B cell (primary cell): Measurements from ENCODE around the gene SLCO4C1. TPM values are rescaled to one million over a fixed set of nuclear protein-coding genes. Genes with fewer than 3 reads are reported as not detected.

Experiments used
- ATAC-seq: fragments of 200-7000 bp; cut with Tn5 transposase; one replicate; pipeline ENCODE4 v1.10.0; 2021; ENCODE audit warnings: low read depth, mild to moderate bottlenecking, moderate number of reproducible peaks, moderate library complexity
- CTCF ChIA-PET: fragments of 350-600 bp; sonication (Branson Sonifier 250); formaldehyde crosslinking; loops from one replicate; lab custom pipeline; 2021; ENCODE audit warnings: antibody characterized with exemption, inconsistent platforms; lab: Charles Lee
- POLR2A ChIA-PET: fragments of 350-600 bp; sonication (Branson Sonifier 250); formaldehyde crosslinking; loops from one replicate; lab custom pipeline; 2021; ENCODE audit warnings: antibody characterized with exemption; lab: Charles Lee
- DNase-seq: peaks from one replicate; pipeline ENCODE4 v3.0.0; 2013
- H2AFZ ChIP-seq: 2 replicates; pipeline ENCODE4 v1.6.1; 2012; ENCODE audit warnings: mild to moderate bottlenecking, low read depth, low read length; ENCODE audit not compliant: insufficient read depth, poor library complexity, severe bottlenecking
- H3K27ac ChIP-seq, 2 donors: 1 replicate in 1 of 2; 2 replicates in 1 of 2; pipeline ENCODE4 v1.5.1; 2012 to 2013; ENCODE audit warnings: low read length in 2 of 2, mild to moderate bottlenecking in 2 of 2, moderate library complexity in 1 of 2
- H3K27me3 ChIP-seq, 4 experiments: fragments of 200-600 bp in 1 of 4; sonication (generic) in 1 of 4; replicated peaks in 1 of 4; 1 replicate in 2 of 4; 2 replicates in 2 of 4; pipeline versions ENCODE4 v1.6.1 to v1.7.0; 2013 to 2016; ENCODE audit warnings: low read length in 3 of 4, mild to moderate bottlenecking in 2 of 4, mixed read lengths in 1 of 4, moderate library complexity in 1 of 4; ENCODE audit not compliant: insufficient read depth in 4 of 4, control insufficient read depth in 3 of 4; ENCODE audit errors: control extremely low read depth in 1 of 4
- H3K36me3 ChIP-seq, 2 experiments: replicated peaks in 1 of 2; 1 replicate in 1 of 2; 2 replicates in 1 of 2; pipeline versions ENCODE4 v1.6.1 to v1.7.1; 2013; ENCODE audit warnings: low read length in 1 of 2; ENCODE audit not compliant: insufficient read depth in 2 of 2, control insufficient read depth in 1 of 2; ENCODE audit errors: control extremely low read depth in 1 of 2, extremely low read depth in 1 of 2
- H3K4me1 ChIP-seq, 2 donors: fragments of 200-600 bp in 1 of 2; sonication (generic) in 1 of 2; 1 replicate in 1 of 2; 2 replicates in 1 of 2; pipeline versions ENCODE4 v1.5.1 to v1.6.1; 2013 to 2017; ENCODE audit warnings: low read length in 2 of 2; ENCODE audit not compliant: control insufficient read depth in 2 of 2, insufficient read depth in 2 of 2
- H3K4me2 ChIP-seq: replicated peaks from 2 replicates; pipeline ENCODE3; 2012; ENCODE audit warnings: mild to moderate bottlenecking, low read depth, low read length; ENCODE audit not compliant: poor library complexity, severe bottlenecking
- H3K4me3 ChIP-seq, 5 experiments: fragments of 200-600 bp in 1 of 5; sonication (generic) in 1 of 5; 1 replicate in 3 of 5; 2 replicates in 2 of 5; pipeline versions ENCODE4 v1.5.1 to v1.7.0; 2011 to 2016; ENCODE audit warnings: low read length in 4 of 5, mild to moderate bottlenecking in 4 of 5, low read depth in 2 of 5, control low read depth in 1 of 5, moderate library complexity in 1 of 5; ENCODE audit not compliant: insufficient read depth in 1 of 5; ENCODE audit errors: control extremely low read depth in 1 of 5, extremely low read depth in 1 of 5
- H3K79me2 ChIP-seq: fragments of 200-600 bp; sonication (generic); one replicate; pipeline ENCODE4 v1.6.0; 2016; ENCODE audit warnings: low read length; ENCODE audit not compliant: control insufficient read depth, insufficient read depth
- H3K9ac ChIP-seq: fragments of 200-600 bp; sonication (generic); 2 replicates; pipeline ENCODE4 v1.6.1; 2017; ENCODE audit warnings: mild to moderate bottlenecking, low read length, moderate library complexity
- H3K9me3 ChIP-seq, 3 donors: one replicate each; pipeline versions ENCODE4 v1.6.1 to v1.7.1; 2013; ENCODE audit warnings: low read length in 2 of 3; ENCODE audit not compliant: control insufficient read depth in 2 of 3, insufficient read depth in 1 of 3; ENCODE audit errors: control extremely low read depth in 1 of 3
- H4K20me1 ChIP-seq: 2 replicates; pipeline ENCODE4 v1.6.0; 2012; ENCODE audit warnings: mild to moderate bottlenecking, low read length; ENCODE audit not compliant: insufficient read depth, control insufficient read depth, poor library complexity, severe bottlenecking
- H3K27ac Mint-ChIP-seq: one replicate; pipeline ENCODE4 v1.8.0; 2021; ENCODE audit warnings: mixed read lengths
- H3K27me3 Mint-ChIP-seq: one replicate; pipeline ENCODE4 v1.8.0; 2021; ENCODE audit warnings: mixed read lengths
- H3K4me1 Mint-ChIP-seq: one replicate; pipeline ENCODE4 v1.8.0; 2021; ENCODE audit warnings: mixed read lengths
- H3K4me3 Mint-ChIP-seq: one replicate; pipeline ENCODE4 v1.8.0; 2021; ENCODE audit warnings: mixed read lengths
- H3K9me3 Mint-ChIP-seq: one replicate; pipeline ENCODE4 v1.8.0; 2022; ENCODE audit warnings: mixed read lengths; ENCODE audit not compliant: insufficient read depth
- EZH2 ChIP-seq: IDR thresholded peaks from 2 replicates; pipeline ENCODE4 v1.6.1; 2012; ENCODE audit warnings: borderline replicate concordance, low read depth, mild to moderate bottlenecking, moderate library complexity, low read length; ENCODE audit not compliant: insufficient read depth, poor library complexity, severe bottlenecking
- WGBS: methylation state at CpG from one replicate; pipeline ENCODE4 v1.1.5; 2013; ENCODE audit warnings: missing lambda C conversion rate; ENCODE audit not compliant: insufficient coverage; 5-methylcytosine and 5-hydroxymethylcytosine counted together
- intact Hi-C: fragments of 100-400 bp; cut with micrococcal nuclease; formaldehyde crosslinking; loops from one replicate; pipeline ENCODE4 v1.10.0; 2022
- polyA plus RNA-seq: library from polyadenylated mRNA; depleted of rRNA; stranded (reverse); fragments of >200 nt; gene quantifications from 2 replicates; pipeline ENCODE4 v1.2.3, GENCODE V29; 2012
- total RNA-seq, 2 donors: library from RNA; stranded (reverse); fragments of 120-200 nt in 1 of 2; gene quantifications; 1 replicate in 1 of 2; 2 replicates in 1 of 2; pipeline versions ENCODE4 v1.2.3 to v1.2.4, GENCODE V29; 2013 to 2022
- TF ChIP-seq, protein P1 (sequence below): fragments of 200-600 bp; IDR thresholded peaks from one replicate; pipeline ENCODE4 v1.8.0; 2022; ENCODE audit warnings: antibody characterized with exemption, mild to moderate bottlenecking

Gene SLCO4C1
- total and polyA plus RNA-seq, 2 donors (not counting 1 experiment from before 2014, with no cell fraction given) = 0.36 to 0.42 TPM

DNA sequence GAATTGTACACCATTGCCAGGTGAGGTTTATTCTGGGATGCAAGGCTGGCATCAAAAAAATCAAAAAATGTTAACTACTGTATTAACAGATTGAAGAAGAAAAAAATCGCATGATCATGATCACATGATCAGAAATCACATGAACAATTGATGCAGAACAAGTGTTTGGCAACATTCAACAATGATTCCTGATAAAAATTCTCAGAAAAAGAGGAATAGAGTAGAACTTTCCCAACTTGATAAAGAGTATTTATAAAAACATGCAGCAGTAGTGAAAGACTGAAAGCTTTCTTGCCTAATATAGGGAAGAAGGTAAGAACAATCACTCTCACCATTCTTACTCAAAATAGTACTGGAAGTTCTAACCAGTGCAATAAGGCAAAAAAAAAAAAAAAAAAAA lies 16.4 kb downstream of the SLCO4C1 start:
- Histone ChIP-seq H4K20me1 (no peaks in the 10 kb centered on the region), H3K9me3 (no peaks in the 10 kb centered on the region), H3K27me3 (no peaks in the 10 kb centered on the region), H3K4me3 (no peak overlapping the region), H3K36me3 (no peaks in the 10 kb centered on the region), H2AFZ (no peak overlapping the region), H3K27ac (no peak overlapping the region), H3K9ac (no peak overlapping the region), H3K4me1 (peaks cover 10 to 18% of the 10 kb centered on the region in 2 donors), H3K79me2 (no peaks in the 10 kb centered on the region), H3K4me2 (no peak overlapping the region)
- ATAC-seq (no peak), DNase-seq (no peak)
- ChIA-PET POLR2A (no interaction called here), CTCF (no interaction called here)
- Mint-ChIP-seq H3K4me3 (no peak overlapping the region), H3K27me3 (no peaks in the 10 kb centered on the region), H3K4me1 (peaks cover 19% of the 10 kb centered on the region), H3K9me3 (no peaks in the 10 kb centered on the region), H3K27ac (no peak overlapping the region)
- no peak for TF ChIP-seq EZH2
- TF ChIP-seq, protein P1, sequence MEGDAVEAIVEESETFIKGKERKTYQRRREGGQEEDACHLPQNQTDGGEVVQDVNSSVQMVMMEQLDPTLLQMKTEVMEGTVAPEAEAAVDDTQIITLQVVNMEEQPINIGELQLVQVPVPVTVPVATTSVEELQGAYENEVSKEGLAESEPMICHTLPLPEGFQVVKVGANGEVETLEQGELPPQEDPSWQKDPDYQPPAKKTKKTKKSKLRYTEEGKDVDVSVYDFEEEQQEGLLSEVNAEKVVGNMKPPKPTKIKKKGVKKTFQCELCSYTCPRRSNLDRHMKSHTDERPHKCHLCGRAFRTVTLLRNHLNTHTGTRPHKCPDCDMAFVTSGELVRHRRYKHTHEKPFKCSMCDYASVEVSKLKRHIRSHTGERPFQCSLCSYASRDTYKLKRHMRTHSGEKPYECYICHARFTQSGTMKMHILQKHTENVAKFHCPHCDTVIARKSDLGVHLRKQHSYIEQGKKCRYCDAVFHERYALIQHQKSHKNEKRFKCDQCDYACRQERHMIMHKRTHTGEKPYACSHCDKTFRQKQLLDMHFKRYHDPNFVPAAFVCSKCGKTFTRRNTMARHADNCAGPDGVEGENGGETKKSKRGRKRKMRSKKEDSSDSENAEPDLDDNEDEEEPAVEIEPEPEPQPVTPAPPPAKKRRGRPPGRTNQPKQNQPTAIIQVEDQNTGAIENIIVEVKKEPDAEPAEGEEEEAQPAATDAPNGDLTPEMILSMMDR = no peak
- WGBS = no CpG with 5 or more reads among the region's 1 CpG
- intact Hi-C loops = no loop called here

DNA sequence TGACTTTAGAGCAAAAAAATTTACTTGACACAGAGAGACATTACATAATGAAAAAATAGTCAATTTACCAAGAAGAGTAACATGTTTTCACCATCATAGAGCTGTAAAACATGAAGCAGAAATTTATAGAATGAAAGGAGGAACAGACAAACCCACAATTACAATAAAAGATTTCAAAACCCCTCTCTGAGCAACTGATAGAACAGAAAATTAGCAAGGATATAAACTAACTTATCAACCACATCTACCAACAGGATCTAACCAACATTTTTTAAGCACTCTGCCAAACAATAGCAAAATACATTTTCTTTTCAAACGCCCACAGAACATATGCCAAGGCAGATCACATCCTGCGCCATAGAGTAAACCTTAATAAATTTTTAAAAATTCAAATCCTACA lies 17.9 kb downstream of the SLCO4C1 start:
- H3K27me3 Mint-ChIP-seq = no peaks in the 10 kb centered on the region
- no peaks in the 10 kb centered on the region for H3K79me2 ChIP-seq
- H3K36me3 ChIP-seq = no peaks in the 10 kb centered on the region
- H2AFZ ChIP-seq = no peak overlapping the region
- H3K4me3 Mint-ChIP-seq = no peak overlapping the region
- no peak overlapping the region for H3K4me2 ChIP-seq
- H3K27ac Mint-ChIP-seq = no peak overlapping the region
- no peaks in the 10 kb centered on the region for H3K9me3 ChIP-seq
- no peak overlapping the region for H3K4me3 ChIP-seq
- ChIA-PET CTCF (no interaction called here), POLR2A (no interaction called here)
- H3K9me3 Mint-ChIP-seq = no peaks in the 10 kb centered on the region
- H4K20me1 ChIP-seq = no peaks in the 10 kb centered on the region
- peaks cover 5% of the 10 kb centered on the region for H3K4me1 Mint-ChIP-seq
- intact Hi-C loops = no loop called here
- ATAC-seq (no peak), DNase-seq (no peak)
- H3K27me3 ChIP-seq = no peaks in the 10 kb centered on the region
- H3K27ac ChIP-seq = no peak overlapping the region
- no CpG with 5 or more reads among the region's 2 CpGs for WGBS
- TF ChIP-seq EZH2 = no peak
- TF ChIP-seq, protein P1 = no peak
- peaks cover 0 to 3% of the 10 kb centered on the region in 2 donors for H3K4me1 ChIP-seq
- no peak overlapping the region for H3K9ac ChIP-seq
